OCI-LY7 (cell line): ENCODE results near the gene CA11. TPM values are rescaled to one million over a fixed set of nuclear protein-coding genes. Genes with fewer than 3 reads are reported as not detected.

Experiments
- BruUV-seq: library from RNA; stranded (reverse); fragments of 400-500 nt; replicated peaks from 2 replicates; lab custom pipeline; 2021; lab: Mats Ljungman, UMichigan
- CTCF ChIA-PET: fragments of 300-600 bp; sonication (Branson Sonifier 250); formaldehyde crosslinking; loops from one replicate; lab custom pipeline; 2022; ENCODE audit warnings: antibody characterized with exemption; ENCODE audit not compliant: unreplicated experiment; lab: Charles Lee
- POLR2A ChIA-PET: fragments of 300-600 bp; sonication (Branson Sonifier 250); formaldehyde crosslinking; loops from one replicate; lab custom pipeline; 2022; ENCODE audit warnings: antibody characterized with exemption; lab: Charles Lee
- DNase-seq: peaks from one replicate; pipeline ENCODE4 v3.0.0-alpha.2; 2015; ENCODE audit warnings: low spot score
- H2AFZ ChIP-seq: fragments of 200-600 bp; sonication (generic), shearing (Covaris generic); 2 replicates; pipeline ENCODE4 v1.6.1; 2014; ENCODE audit warnings: mild to moderate bottlenecking, antibody characterized with exemption, low read length, moderate library complexity
- H3K27ac ChIP-seq: fragments of 200-600 bp; sonication (generic); 2 replicates; pipeline ENCODE4 v1.5.1; 2014; ENCODE audit warnings: mixed run types, low read depth, mild to moderate bottlenecking, moderate library complexity, low read length, inconsistent platforms; ENCODE audit not compliant: poor library complexity, severe bottlenecking
- H3K36me3 ChIP-seq: fragments of 200-600 bp; sonication (generic); 2 replicates; pipeline ENCODE4 v1.6.1; 2014; ENCODE audit warnings: mild to moderate bottlenecking, antibody characterized with exemption, low read length, moderate library complexity, mixed read lengths; ENCODE audit not compliant: insufficient read depth
- H3K4me1 ChIP-seq: fragments of 200-600 bp; sonication (generic); 2 replicates; pipeline ENCODE4 v1.5.1; 2014; ENCODE audit warnings: mild to moderate bottlenecking, low read length; ENCODE audit not compliant: insufficient read depth, poor library complexity, severe bottlenecking
- H3K4me2 ChIP-seq: fragments of 200-600 bp; sonication (generic); 2 replicates; pipeline ENCODE4 v1.6.1; 2014; ENCODE audit warnings: mild to moderate bottlenecking, low read length
- H3K4me3 ChIP-seq: fragments of 200-600 bp; sonication (generic); 2 replicates; pipeline ENCODE4 v1.5.1; 2014; ENCODE audit warnings: mild to moderate bottlenecking, low read depth, low read length; ENCODE audit not compliant: poor library complexity, severe bottlenecking
- H3K79me2 ChIP-seq: fragments of 200-600 bp; sonication (generic); 2 replicates; pipeline ENCODE4 v1.6.1; 2016; ENCODE audit warnings: low read depth, mild to moderate bottlenecking, low read length, moderate library complexity, mixed read lengths; ENCODE audit not compliant: insufficient read depth
- H3K9me2 ChIP-seq: fragments of 200-600 bp; sonication (generic); 2 replicates; pipeline ENCODE4 v1.6.1; 2016; ENCODE audit warnings: mild to moderate bottlenecking, low read length, mixed read lengths; ENCODE audit not compliant: insufficient read depth
- H3K9me3 ChIP-seq: fragments of 200-600 bp; sonication (generic); 2 replicates; pipeline ENCODE4 v1.6.1; 2014; ENCODE audit warnings: mild to moderate bottlenecking, mixed run types, low read length, mixed read lengths
- H4K20me1 ChIP-seq: fragments of 200-600 bp; sonication (generic); 2 replicates; pipeline ENCODE4 v1.6.1; 2014; ENCODE audit warnings: mild to moderate bottlenecking, antibody characterized with exemption, low read length, moderate library complexity, mixed read lengths; ENCODE audit not compliant: insufficient read depth
- EZH2phosphoT487 ChIP-seq: fragments of 200-600 bp; sonication (generic); IDR thresholded peaks from 2 replicates; pipeline ENCODE4 v1.6.1; 2018; ENCODE audit warnings: low read depth, borderline replicate concordance, mild to moderate bottlenecking, mixed run types, antibody characterized with exemption, low read length, moderate library complexity, mixed read lengths
- intact Hi-C: fragments of 100-400 bp; cut with micrococcal nuclease; formaldehyde crosslinking; loops from one replicate; pipeline ENCODE4 v1.10.0; 2022; ENCODE audit not compliant: unreplicated experiment
- total RNA-seq, 2 experiments: library from RNA; depleted of rRNA in 1 of 2; stranded (reverse); fragments of >200 nt in 1 of 2; shearing (Covaris generic) in 1 of 2; gene quantifications; 2 replicates each; pipeline ENCODE4 v1.2.3, GENCODE V29; 2014 to 2022
- TF ChIP-seq, protein P1 (sequence below): fragments of 200-600 bp; sonication (generic); conservative IDR thresholded peaks from 2 replicates; pipeline ENCODE4 v1.5.1; 2014; ENCODE audit warnings: mild to moderate bottlenecking, antibody characterized with exemption, low read length, moderate library complexity, mixed read lengths

CA11 gene
- total RNA-seq, 2 experiments from 2014 or later = 2.5 to 10.8 TPM

DNA sequence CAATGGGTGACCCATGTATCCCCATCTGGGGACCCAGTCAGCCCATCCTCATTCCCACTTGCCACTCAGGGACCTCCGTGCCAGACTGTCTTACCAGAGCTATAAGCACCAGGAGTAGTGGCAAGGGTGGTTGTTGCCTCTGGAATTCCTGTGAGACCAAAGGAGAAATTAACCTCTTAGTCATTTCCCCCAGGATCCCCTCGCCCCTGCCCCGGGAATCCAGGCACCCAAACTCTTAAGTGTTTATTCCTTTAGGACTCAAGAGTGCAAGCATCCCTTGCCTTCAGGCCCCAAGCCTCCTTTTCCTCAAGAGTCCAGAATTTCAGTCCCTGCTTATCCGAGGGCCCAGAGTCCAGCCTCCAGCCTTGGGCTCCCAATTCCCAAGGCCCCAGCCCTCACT is 17.7 kb upstream of the CA11 start:
- ChIA-PET CTCF (no interaction called here), POLR2A (no interaction called here)
- Histone ChIP-seq H3K9me3 (no peaks in the 10 kb centered on the region), H3K79me2 (no peaks in the 10 kb centered on the region), H3K4me1 (peaks cover 11% of the 10 kb centered on the region), H3K4me3 (no peak overlapping the region), H4K20me1 (no peaks in the 10 kb centered on the region), H3K9me2 (no peaks in the 10 kb centered on the region), H3K27ac (no peak overlapping the region), H3K4me2 (no peak overlapping the region), H2AFZ (no peak overlapping the region), H3K36me3 (no peaks in the 10 kb centered on the region)
- no TSS peak for BruUV-seq
- intact Hi-C loops = no loop called here
- no peak for DNase-seq
- TF ChIP-seq EZH2phosphoT487 = no peak
- TF ChIP-seq, protein P1, sequence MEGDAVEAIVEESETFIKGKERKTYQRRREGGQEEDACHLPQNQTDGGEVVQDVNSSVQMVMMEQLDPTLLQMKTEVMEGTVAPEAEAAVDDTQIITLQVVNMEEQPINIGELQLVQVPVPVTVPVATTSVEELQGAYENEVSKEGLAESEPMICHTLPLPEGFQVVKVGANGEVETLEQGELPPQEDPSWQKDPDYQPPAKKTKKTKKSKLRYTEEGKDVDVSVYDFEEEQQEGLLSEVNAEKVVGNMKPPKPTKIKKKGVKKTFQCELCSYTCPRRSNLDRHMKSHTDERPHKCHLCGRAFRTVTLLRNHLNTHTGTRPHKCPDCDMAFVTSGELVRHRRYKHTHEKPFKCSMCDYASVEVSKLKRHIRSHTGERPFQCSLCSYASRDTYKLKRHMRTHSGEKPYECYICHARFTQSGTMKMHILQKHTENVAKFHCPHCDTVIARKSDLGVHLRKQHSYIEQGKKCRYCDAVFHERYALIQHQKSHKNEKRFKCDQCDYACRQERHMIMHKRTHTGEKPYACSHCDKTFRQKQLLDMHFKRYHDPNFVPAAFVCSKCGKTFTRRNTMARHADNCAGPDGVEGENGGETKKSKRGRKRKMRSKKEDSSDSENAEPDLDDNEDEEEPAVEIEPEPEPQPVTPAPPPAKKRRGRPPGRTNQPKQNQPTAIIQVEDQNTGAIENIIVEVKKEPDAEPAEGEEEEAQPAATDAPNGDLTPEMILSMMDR = no peak

DNA sequence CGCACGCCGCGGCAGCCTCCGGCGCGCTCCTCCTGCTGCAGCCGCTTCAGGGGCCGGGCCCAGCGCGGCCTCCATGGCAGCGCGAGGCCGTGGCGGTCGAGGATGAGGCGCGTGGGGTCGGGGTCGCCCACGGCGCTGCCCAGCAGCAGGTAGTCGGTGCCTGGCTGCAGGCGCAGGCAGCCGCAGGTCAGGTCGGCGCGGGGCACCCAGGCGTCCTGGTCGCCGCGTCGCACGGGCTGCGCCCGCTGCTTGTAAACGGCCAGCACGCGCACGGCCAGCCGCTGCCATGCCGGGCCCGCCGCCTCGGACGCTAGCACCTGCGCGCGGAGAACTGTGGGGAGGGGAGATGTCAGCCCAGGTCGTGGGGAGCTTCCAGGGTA is 15.7 kb upstream of the CA11 start:
- Histone ChIP-seq H4K20me1 (no peaks in the 10 kb centered on the region), H3K36me3 (no peaks in the 10 kb centered on the region), H3K4me1 (peaks cover 11% of the 10 kb centered on the region), H3K27ac (no peak overlapping the region), H3K4me2 (no peak overlapping the region), H3K9me3 (no peaks in the 10 kb centered on the region), H2AFZ (peak overlapping the region; percentile 90; the same call in 1 of the 2 replicates), H3K4me3 (no peak overlapping the region), H3K9me2 (no peaks in the 10 kb centered on the region), H3K79me2 (no peaks in the 10 kb centered on the region)
- no peak for DNase-seq
- ChIA-PET CTCF (no interaction called here), POLR2A (no interaction called here)
- no peak for TF ChIP-seq EZH2phosphoT487
- TF ChIP-seq, protein P1 = no peak
- no TSS peak for BruUV-seq
- intact Hi-C loops = no loop called here

DNA sequence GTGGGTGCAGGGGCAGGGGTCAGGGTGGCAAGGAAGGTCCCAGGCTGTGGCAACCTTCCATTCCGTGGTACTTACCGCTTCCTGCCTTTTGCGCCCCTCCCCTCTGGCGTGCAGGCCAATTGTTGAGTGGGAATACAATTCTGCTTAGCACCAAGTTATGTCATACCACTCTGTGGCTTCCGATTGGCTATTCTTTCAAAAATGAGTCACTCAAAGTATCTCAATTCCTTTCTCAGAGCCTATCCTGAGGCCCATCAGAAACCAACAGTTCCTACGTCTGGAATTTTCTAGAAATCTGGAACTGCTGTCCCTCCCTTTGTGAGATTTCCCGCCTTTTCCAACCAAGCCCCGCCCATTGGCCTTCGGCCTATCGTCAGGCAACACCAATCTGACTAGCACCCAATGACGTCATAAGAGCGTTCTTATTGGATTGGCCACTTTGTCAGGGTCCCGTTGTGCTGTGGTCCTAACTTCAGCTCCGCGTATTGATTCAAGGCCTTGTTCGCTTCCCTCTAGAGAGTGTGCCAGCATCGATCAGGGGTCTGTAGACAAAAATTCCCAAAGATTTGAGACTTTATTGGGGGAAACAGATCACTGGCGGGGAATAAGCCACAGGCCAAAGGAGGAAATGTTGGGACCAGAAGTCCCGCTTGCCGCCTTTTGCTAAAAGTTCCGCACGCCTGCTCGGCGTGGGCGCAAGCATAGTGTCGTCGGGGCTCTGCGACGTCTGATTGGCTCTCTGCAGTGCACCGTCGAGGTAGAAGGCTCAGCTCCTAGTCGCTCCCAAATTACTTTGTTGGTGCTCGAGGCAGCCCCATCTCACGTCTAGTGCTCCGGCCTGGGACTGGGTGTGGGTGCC is 15.1 kb upstream of the CA11 start:
- Histone ChIP-seq H2AFZ (peak overlapping the region; percentile 90), H4K20me1 (no peaks in the 10 kb centered on the region), H3K79me2 (no peaks in the 10 kb centered on the region), H3K36me3 (no peaks in the 10 kb centered on the region), H3K4me1 (peaks cover 11% of the 10 kb centered on the region), H3K9me3 (no peaks in the 10 kb centered on the region), H3K27ac (peak overlapping the region; percentile 57), H3K4me3 (peak overlapping the region; percentile 27), H3K9me2 (no peaks in the 10 kb centered on the region), H3K4me2 (peak overlapping the region; percentile 46)
- intact Hi-C loops = no loop called here
- ChIA-PET POLR2A (no interaction called here), CTCF (no interaction called here)
- TF ChIP-seq, protein P1 = no peak
- no peak for TF ChIP-seq EZH2phosphoT487
- BruUV-seq = no TSS peak
- DNase-seq = peak; percentile 99
